NT2/D1 (cell line): ENCODE data around the gene METAP1D.

Experiments used
- YY1 ChIP-seq: IDR thresholded peaks from 2 replicates; pipeline ENCODE4 v1.6.1; 2011; ENCODE audit not compliant: insufficient read length, insufficient read depth
- ZNF274 ChIP-seq: IDR thresholded peaks from 2 replicates; pipeline ENCODE4 v1.6.1; 2011; ENCODE audit warnings: mild to moderate bottlenecking, low read depth, low read length

GRCh38 chr2:172048508-172049503 lies 49.1 kb downstream of the METAP1D start:
- no peak for TF ChIP-seq YY1
- TF ChIP-seq ZNF274, result no peak
